AG04450 (cell line): ENCODE measurements around the gene TBC1D16. TPM values are rescaled to one million over a fixed set of nuclear protein-coding genes. Genes with fewer than 3 reads are reported as not detected.

Experiments
- CTCF ChIA-PET: fragments of 300-600, 350-600 bp; formaldehyde crosslinking; extraction: SDS; loops from one replicate; lab custom pipeline; 2022; ENCODE audit warnings: antibody characterized with exemption, inconsistent platforms; lab: Charles Lee
- POLR2A ChIA-PET: fragments of 350-600 bp; formaldehyde crosslinking; extraction: SDS; loops from one replicate; lab custom pipeline; 2021; ENCODE audit warnings: antibody characterized with exemption, inconsistent platforms; lab: Yijun Ruan, JAX
- DNase-seq: peaks from one replicate; pipeline ENCODE4 v3.0.0-alpha.2; 2011; ENCODE audit warnings: low read depth, low spot score
- H3K27ac ChIP-seq: one replicate; pipeline ENCODE4 v1.5.1; 2012; ENCODE audit warnings: low read depth, low read length, control low read depth
- H3K27me3 ChIP-seq: one replicate; pipeline ENCODE4 v1.6.0; 2012; ENCODE audit warnings: low read length; ENCODE audit not compliant: control insufficient read depth, insufficient read depth
- H3K4me3 ChIP-seq: 2 replicates; pipeline ENCODE4 v1.5.1; 2011; ENCODE audit warnings: mild to moderate bottlenecking, low read depth, low read length, control low read depth
- H3K9me3 ChIP-seq: 2 replicates; pipeline ENCODE4 v1.5.1; 2012; ENCODE audit warnings: low read length; ENCODE audit not compliant: control insufficient read depth, insufficient read depth
- CTCF ChIP-seq: IDR thresholded peaks from 2 replicates; pipeline ENCODE4 v1.5.1; 2011; ENCODE audit warnings: low read depth, low read length, control low read depth, inconsistent platforms
- polyA plus RNA-seq: library from polyadenylated mRNA; depleted of rRNA; stranded (reverse); fragments of >200 nt; gene quantifications from 2 replicates; pipeline ENCODE4 v1.2.3, GENCODE V29; 2011

Gene TBC1D16
- polyA plus RNA-seq, 1 experiment, result 10.9 TPM

GRCh38 chr17:79974566-79975497 lies 60.8 kb downstream of the TBC1D16 start:
- Histone ChIP-seq H3K27ac (no peak overlapping the region), H3K4me3 (no peak overlapping the region), H3K9me3 (peaks cover 4% of the 10 kb centered on the region; the same call in 1 of the 2 replicates), H3K27me3 (no peaks in the 10 kb centered on the region)
- CTCF ChIA-PET, result interaction anchor here (1.0 to 1.4 kb wide), 3 partner anchors 31 to 58 kb away, joined by 3 to 4 read pairs (median 3); no protein-coding TSS in a partner anchor
- no peak for TF ChIP-seq CTCF
- no peak for DNase-seq
- POLR2A ChIA-PET, result no interaction called here

- H3K4me3 ChIP-seq, result no peak overlapping the region
- POLR2A ChIA-PET, result no interaction called here
- TF ChIP-seq CTCF, result no peak
- DNase-seq, result no peak
- no peaks in the 10 kb centered on the region for H3K27me3 ChIP-seq
- H3K27ac ChIP-seq, result no peak overlapping the region
- peaks cover 4% of the 10 kb centered on the region; the same call in 1 of the 2 replicates for H3K9me3 ChIP-seq
- CTCF ChIA-PET, result no interaction called here
Measured at GRCh38 chr17:79971651-79972050, 64.0 kb downstream of the TBC1D16 start.

GRCh38 chr17:79970576-79971068 lies 65.0 kb downstream of the TBC1D16 start:
- CTCF ChIA-PET, result no interaction called here
- DNase-seq, result no peak

GRCh38 chr17:79969906-79970305 lies 65.8 kb downstream of the TBC1D16 start:
- ChIA-PET POLR2A (no interaction called here), CTCF (no interaction called here)
- Histone ChIP-seq H3K27me3 (no peaks in the 10 kb centered on the region), H3K27ac (no peak overlapping the region), H3K4me3 (no peak overlapping the region), H3K9me3 (no peaks in the 10 kb centered on the region)
- no peak for DNase-seq
- no peak for TF ChIP-seq CTCF

More at GRCh38 chr17:79970576-79971068, 65.0 kb downstream of the TBC1D16 start:
- Histone ChIP-seq H3K27me3 (no peaks in the 10 kb centered on the region), H3K4me3 (no peak overlapping the region), H3K27ac (no peak overlapping the region), H3K9me3 (peaks cover 2% of the 10 kb centered on the region; the same call in 1 of the 2 replicates)
- TF ChIP-seq CTCF, result peak; percentile 20; the same call in 1 of the 2 replicates
- POLR2A ChIA-PET, result interaction anchor here (0.6 kb wide), 1 partner anchor 224 kb away, joined by 8 read pairs; no protein-coding TSS in a partner anchor

GRCh38 chr17:79968116-79968515 lies 67.6 kb downstream of the TBC1D16 start:
- Histone ChIP-seq H3K27me3 (no peaks in the 10 kb centered on the region), H3K27ac (no peak overlapping the region), H3K4me3 (no peak overlapping the region), H3K9me3 (no peaks in the 10 kb centered on the region)
- ChIA-PET CTCF (interaction anchor here (0.6 kb wide), 1 partner anchor 157 kb away, joined by 3 read pairs; no protein-coding TSS in a partner anchor), POLR2A (interaction anchor here (0.6 kb wide), 1 partner anchor 24 kb away, joined by 4 read pairs; no protein-coding TSS in a partner anchor)
- DNase-seq, result no peak
- no peak for TF ChIP-seq CTCF
